NCI-H1694 (cell line): ENCODE data around the gene HNRNPM.
"Not testable (repeated sequence)": the region's sequence is repeated elsewhere in the genome, so short reads cannot be mapped to it uniquely, and the experiment has no call there.

Experiments used
- DNase-seq: peaks from one replicate; lab custom pipeline; 2025; lab: John Stamatoyannopoulos, UW

HNRNPM gene

DNA sequence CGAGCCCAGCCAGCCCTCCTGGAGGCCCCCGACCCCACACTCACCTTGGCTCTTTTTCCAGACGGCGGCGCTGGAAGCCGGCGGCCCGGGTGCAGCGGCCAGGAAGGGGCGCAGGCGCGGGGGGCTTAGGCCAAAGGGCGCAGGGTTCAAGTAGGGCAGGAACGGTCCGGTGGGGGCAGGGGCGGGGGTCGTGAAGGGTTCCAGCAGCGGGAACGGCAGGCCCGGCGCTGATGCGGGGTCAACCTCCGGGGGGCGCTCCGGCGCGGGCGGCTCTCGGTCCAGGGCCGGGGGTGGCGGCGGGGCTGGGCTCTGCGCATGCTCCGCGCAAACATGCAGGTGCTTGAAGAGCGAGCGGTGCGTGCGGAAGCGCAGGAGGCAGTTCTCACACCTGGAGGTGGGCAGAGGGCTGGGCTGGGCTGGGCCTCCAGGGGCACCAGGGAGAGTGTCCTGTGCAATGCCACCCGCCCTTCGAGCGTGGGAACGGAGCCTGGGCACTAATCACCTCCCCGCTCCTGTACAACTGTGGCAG, 66.9 kb downstream of the HNRNPM start:
- no peak for DNase-seq

DNA sequence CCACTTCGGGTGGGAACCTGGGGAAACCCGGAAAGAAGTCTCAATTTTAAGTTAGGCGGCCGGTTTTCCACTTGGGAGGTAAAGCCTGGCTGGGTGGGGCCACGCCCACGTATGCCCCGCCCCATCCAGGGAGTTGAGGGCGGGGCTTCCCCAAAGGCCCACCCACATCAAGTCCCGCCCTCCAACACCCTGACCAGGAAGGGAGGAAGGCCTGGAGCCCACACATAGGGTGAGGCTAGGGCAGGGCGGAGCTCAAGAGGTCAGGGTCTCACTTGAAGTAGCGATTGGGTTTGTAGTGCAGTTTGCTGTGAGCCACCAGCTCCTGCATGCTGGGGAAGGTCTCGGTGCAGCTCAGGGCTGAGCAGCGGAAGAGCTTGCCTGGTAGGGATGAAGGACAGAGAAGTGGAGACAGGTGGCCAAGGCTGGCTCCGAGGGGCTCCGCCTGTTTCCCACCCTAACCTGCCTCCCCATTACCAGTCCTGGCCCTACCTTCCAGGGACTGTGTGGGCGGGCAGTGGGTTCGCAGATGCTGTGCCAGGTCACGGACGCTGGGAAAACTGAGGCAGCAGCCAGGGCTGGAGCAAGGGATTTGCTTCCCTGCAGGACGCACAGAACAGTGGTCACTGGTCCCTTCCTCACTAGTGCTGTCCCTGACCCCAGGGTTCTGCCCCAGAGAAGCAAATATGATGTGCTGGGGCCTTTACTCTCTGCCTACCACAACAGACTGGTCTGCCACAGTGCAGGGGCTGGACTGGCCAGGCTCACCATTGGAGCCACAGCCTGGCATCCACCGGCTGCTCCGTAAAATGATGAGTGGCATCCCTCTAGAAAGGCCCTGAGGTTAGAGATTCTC, 67.6 kb downstream of the HNRNPM start:
- DNase-seq = no peak

DNA sequence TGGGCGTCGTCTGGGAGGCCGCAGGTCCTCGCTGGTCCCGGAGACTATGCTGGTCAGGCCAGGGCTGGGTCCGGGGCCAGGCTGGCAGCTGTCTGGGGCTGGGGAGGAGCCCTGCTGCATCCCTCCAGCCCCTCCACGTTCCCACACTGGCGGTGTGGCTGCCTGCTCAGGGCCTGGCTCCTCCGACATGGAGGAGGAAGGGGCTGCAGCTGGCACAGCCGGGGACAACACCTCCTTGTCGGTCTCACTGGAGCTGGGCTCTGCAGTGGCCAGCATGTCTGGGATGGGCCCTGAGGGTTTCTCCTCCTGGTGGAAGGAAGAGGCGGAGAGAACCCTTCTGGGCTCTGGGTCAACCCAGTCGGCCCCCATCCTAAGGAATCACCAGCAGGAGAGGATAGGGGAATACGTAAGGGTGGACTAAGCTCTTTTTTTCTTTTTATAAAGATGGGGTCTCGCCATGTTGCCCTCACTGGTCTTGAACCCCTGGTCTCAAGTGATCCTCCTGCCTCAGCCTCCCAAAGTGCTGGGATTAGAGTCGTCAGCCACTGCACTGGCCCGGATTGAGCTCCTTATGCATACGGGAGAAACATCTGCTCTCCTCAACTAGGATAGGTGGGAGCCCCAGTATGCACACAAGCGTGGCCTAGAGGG, 68.4 kb downstream of the HNRNPM start:
- DNase-seq = no peak

DNA sequence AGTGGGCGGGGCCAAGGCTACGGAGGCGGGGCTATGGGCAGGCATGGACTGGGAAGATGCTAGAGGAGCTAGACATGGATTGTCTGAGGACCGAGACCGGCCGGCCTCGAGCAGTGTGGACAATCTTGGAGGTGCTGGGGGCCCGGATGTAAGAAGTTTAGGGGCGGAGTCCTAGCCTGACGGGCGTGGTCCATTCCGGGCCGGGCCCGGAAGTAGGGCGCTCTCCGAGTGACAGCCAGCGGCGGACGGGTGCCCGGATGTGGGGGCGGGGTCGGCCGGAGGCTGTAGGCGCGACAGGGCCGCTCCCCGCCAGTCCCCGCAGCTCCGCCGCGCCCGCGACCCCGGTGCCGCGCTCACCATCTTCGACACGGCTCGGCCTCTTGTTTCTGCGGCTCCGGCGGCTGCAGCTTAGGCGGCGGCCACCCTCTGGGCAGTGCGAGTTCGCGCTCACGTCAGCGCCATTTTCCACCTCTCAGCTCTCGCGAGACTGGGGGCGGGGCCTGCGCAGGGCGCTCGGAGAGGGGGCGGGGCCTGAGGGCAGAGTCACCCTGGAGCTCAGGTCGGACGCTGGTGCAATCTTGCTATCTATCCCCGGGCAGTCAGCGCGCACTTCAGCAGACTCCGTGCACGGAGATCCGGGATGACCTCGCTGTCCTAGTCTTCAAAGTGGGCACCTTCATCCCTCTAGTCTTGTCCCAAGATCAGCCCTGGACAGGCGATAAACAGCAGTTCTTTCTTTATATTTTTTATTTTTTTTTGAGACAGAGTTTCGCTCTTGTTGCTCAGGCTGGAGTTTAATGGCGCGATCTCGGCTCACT, 69.1 kb downstream of the HNRNPM start, which contains the start of gene ZNF414:
TSS of gene ZNF414 (minus strand) at position 481 of the 818 bp plus-strand sequence. CDS start at position 360, 121 bp downstream.
- DNase-seq = peak; percentile 58

DNA sequence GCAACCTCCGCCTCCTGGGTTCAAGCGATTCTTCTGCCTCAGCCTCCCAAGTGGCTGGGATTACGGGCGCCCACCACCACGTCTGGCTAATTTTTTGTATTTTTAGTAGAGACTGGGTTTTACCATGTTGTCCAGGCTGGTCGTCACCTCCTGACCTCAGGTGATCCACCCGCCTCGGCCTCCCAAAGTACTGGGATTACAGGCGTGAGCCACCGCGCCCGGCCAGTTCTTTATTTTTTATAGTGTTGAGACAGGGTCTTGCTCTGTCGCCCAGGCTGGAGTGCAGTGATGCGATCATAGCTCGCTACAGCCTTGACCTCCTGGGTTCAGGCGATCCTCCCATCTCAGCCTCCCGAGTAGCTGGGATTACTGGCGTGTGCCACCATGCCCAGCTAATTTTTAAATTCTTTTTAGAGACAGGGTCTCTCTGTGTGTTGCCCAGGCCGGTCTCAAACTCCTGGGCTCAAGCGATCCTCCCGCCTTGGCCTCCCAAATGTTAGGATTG, 69.8 kb downstream of the HNRNPM start:
- DNase-seq = not testable (repeated sequence)

DNA sequence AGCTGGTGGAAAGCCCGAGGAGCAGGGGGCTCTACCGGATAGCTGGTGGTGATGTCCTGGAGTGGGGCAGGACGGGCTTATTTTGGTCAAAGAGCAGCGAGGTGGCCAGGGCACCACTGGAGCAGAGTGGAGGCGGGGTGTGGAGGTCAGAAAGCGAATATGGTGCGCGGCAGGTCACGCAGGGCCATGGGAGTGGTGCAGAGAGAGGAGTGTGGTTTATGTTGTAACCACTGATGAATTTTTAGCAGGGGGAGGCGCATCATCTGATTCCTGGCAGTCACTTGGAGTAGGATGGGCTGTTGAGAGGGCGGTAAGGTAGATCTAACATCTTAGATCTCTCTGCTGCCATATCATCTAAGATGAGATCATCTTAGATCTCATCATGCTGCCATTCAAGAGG, 70.5 kb downstream of the HNRNPM start:
- DNase-seq = no peak

DNA sequence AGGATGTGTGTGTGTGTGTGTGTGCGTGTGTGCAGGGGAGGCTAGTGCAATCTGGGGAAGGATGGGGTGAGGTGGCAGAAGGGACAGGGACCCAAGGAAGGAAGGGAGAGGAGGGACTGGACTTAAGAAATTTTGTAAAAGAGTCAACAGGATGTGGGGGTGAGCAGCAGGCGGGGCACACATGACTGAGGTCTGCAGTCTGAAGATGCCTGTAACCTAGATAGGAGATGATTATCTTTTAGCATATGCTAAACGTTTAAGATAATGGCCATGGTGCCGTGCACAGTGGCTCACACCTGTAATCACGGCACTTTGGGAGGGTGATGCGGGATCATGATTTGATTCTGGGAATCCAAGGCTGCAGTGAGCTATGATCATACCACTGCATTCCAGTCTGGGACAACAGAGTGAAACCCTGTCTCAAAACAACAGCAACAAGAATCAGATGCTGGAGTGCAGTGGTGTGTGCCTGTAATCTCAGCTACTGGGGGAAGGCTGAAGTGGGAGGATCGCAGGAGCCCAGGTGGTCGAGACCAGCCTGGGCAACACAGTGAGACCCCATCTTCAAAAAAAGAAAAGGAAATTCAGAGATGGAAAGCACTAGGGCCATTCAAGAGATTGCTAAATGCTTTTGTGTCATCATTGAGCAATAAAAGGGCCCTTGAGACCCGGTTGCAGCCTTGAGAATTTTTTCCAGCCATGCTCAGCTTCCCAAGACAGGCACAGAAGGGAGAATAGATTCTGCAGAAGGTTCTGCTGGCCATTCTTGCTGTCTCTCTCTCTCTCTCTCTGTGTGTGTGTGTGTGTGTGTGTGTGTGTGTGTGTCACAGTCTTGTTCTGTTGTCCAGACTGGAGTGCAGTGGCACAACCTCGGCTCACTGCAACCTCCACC, 73.0 kb downstream of the HNRNPM start:
- DNase-seq = no peak

DNA sequence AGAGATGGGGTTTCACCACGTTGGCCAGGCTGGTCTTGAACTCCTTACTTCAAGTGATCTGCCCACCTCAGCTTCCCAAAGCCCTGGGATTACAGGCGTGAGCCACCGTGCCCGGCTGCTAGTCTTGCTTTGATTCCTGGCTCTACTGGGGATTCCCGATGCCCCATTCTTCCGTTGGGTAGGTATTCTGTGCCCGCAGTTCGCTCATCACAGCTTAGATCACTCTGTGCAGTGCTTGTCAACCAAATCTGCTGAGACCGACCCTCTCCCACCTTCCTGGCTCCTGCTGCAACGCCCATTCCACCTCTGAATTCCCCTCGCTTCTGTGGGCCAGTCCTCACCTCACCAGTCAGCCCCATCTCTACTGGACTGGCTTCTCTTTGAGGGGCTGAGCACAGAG, 73.8 kb downstream of the HNRNPM start:
- DNase-seq = no peak

DNA sequence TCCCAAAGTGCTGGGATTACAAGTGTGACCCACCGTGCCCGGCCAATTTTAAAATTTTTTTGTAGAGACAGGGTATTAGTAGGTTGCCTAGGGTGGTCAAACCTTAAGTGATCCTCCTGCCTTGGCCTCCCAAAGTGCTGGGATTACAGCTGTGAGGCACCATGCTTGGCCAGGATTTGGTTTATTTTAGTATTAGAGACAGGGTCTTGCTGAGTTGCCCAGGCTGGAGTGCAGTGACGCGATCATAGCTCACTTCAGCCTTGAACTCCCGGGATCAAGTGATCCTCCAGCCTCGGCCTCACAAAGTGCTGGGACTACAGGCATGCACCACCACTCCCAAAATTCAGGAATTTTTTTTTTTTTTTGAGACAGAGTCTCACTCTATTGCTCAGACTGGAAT, 74.6 kb downstream of the HNRNPM start:
- no peak for DNase-seq

DNA sequence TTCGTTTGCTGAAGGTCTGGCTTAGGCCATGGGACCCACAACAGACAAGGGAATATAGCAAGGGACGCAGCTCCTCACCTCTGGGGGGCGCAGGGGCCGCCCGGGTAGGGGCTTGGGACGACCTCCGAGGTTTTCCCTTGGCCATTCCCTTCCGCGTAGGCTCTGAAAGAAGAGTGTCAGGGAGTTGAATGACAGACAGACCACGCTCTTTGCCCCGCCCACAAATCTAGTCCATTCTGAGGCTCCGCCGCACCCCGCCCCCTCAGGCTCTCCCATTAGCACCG, 80.6 kb downstream of the HNRNPM start:
- DNase-seq = no peak

DNA sequence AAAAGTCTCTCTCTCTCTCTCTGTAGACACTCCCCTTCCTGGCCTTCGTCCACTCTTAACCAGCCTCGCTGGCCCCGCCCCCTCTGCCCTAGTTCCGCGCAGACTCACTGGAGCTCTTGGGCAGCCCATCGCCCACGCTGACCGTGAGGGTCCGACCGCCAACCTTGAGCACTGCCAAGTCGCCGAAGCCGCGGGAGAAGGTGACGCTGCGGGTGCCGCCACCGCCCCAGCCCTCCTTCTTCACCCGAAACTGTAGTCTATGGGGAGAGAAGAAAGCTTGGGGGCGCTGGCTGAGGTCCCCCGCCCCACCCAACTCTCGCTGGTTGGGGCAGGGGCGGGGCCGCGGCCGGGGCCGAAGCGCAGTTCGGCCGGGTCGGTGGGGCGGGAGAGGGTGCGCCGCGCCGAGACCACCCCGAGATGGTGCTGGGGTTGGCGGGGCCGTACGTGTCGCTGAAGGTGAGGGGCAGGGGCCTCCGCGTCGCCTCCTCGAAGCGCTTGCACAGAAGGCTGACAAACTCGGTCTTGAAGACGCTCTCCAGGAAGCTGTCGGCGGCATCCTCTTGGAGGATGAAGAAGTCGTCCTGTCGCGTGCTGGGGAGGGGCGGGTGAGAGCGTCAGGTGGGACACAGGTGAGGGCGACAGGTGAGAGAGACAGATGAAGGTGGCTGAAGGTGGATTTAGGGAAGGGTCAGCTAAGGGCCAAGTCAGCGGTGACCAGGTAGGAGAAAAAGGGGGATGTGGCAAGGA, 81.7 kb downstream of the HNRNPM start:
- peak; percentile 9 for DNase-seq

DNA sequence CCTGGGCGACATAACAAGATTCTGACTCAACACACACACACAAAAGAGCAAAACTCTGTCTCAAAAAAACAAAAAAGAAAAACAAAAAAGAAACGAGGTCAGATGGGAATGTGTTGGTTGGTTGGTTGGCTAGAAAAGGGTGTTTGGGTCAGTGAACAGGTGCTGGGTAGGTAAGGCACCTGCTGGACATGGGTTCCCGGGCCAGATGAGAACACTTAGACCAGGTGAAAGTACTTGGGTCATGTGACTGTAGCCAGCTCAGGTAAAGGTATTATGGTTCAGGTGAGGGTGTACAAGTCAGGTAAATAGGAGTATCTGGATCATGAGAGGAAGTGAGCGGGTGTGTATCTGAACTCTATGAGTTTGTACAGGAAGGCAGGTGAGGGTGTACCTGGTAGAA, 83.7 kb downstream of the HNRNPM start:
- DNase-seq = no peak

DNA sequence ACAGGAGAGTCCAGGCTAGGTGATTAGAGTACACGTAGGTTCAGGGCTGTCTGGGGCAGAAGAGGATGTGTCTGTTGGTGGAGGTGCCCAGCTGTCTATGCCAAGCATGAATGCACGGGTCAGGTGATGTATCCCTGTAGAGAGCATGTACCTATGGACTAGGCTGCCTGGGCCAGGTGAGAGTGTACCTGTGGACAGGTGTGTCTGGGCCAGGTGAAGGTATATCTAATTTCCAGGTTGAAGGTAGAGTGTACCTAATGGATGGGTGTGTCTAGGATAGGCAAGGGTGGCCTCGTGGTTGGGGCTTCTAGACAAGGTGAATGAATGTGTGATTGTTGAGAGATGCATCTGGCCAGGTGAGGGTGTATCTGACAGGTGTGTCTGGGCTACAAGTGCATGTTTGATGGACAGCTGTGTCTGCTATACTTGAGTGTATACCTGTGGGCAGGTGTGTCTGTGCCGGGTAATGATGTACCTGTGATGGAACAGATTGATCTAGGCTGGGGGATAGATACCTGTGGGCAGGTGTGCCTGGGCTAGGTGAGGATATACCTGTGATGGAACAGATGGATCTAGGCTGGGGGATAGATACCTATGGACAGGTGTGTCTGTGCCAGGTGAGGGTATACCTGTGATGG, 84.7 kb downstream of the HNRNPM start:
- DNase-seq = no peak

DNA sequence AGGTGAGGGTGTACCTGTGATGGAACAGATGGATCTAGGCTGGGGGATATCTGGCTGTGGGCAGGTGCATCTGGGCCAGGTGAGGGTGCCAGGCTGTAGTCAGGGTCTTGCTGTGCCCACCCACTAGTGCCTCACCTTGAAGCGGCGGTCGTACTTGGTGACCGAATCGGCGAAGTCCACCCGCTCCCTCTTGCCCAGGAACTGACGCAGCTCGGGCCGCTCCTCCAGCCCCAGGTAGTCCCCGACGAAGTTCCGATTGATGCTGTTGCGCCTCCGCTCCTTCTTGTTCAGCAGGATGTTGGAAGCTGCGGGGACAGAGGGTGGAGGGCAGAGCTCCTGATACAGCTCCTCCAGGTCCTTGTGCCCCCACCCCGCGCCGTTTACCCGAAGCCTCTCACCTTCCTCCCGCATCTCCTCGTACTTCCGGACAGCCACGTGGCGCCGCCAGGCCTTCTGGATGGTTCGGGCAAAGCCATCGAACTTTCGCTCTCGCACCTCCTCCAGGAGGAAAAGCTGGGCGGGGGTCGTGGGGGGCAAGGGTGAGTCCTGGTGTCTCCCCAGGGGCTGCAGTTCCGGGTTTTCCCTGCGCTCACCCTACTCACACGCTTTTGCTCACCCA, 85.4 kb downstream of the HNRNPM start:
- no peak for DNase-seq

DNA sequence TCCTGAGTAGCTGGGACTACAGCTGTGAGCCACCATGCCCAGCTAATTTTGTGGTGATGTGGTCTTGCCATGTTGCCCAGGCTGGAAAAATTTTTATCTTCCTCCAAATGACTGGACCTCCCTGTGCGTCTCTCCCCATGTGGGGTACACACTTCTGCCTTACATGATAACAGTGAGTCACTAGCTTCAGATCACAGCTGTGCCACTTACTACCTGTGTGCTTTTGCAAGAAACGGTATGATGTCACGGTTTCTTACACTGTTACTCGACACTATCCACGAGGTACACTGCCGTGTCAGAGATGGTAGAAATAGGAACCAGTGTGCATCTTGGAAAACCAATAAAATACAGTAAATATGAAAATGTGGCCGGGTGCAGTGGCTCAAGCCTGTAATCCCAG, 86.7 kb downstream of the HNRNPM start:
- no peak for DNase-seq

DNA sequence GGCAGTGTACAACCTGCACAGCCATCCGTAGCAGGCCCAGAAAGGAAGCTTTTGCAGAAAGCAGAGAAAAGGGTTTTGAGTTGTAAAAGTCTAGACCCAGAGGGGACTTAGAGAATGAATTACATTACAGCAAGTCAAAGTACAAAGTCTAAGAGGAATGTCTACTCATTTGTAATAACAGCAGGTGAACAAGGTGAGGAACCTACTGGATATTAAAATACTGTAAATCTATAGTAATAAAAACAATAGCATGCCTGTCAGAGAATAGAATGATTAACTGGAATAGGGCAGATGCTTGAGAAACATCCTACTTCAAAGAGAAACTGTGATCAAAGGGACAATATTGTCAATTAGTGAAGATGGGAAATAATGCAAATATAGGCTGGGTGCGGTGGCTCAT, 87.5 kb downstream of the HNRNPM start:
- no peak for DNase-seq

DNA sequence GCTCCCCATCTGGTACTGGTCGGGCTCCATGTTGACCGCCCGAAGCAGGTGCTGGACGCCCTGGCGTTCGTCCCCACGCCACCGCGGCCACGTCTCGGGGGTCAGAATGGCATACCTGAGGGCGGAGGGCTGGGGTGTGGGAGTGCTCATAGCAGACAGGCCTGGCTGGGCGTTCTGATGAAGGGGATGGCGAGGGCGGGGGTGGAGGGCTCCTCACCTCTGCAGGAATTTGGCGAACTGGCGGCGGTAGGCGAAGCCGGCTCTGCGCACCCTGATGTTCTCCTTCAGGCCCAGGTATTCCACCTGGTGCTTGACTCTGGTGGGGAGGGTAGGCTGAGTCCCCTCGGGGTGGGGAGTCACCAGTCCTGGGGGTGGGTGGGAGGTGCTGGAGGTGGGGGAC, 91.5 kb downstream of the HNRNPM start:
- no peak for DNase-seq

DNA sequence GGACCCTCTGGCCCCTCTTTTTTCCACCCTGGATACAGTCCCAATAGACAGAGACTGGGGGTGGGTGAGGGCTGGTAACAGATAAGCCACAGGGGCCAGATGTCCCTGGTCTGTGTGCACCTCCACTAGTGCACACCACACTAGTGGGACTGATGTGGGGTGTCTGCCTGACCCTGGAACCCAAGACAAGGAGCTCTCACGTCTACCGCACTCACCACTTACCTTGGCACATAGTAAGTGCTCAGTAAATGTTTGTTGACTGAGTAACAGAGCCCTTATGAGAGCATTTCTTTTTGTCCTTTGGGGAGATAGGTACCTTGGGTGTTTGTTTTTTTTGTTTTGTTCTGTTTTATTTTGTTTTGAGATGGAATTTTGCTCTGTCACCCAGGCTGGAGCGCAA, 92.3 kb downstream of the HNRNPM start:
- DNase-seq = no peak
